H9 (cell line): Measurements from ENCODE around the gene ARL4C. TPM values are rescaled to one million over a fixed set of nuclear protein-coding genes. Genes with fewer than 3 reads are reported as not detected.

Experiments
- DNase-seq: peaks from one replicate; pipeline ENCODE4 v3.0.0-alpha.2; 2017
- H2AFZ ChIP-seq: one replicate; pipeline ENCODE4 v1.6.1; 2013; ENCODE audit warnings: mild to moderate bottlenecking, low read length, control low read depth, moderate library complexity
- H2AK5ac ChIP-seq: 2 replicates; pipeline ENCODE4 v1.6.1; 2013; ENCODE audit warnings: low read length, control low read depth, mixed read lengths; ENCODE audit not compliant: insufficient read length
- H2BK120ac ChIP-seq: one replicate; pipeline ENCODE4 v1.6.1; 2013; ENCODE audit warnings: low read depth, mild to moderate bottlenecking, low read length, control low read depth, inconsistent platforms; ENCODE audit not compliant: poor library complexity, severe bottlenecking
- H2BK12ac ChIP-seq: 2 replicates; pipeline ENCODE4 v1.6.1; 2013; ENCODE audit warnings: low read length, control low read depth, mixed read lengths, low read depth; ENCODE audit not compliant: insufficient read length
- H2BK15ac ChIP-seq: 2 replicates; pipeline ENCODE4 v1.6.1; 2013; ENCODE audit warnings: low read depth, low read length, control low read depth
- H2BK20ac ChIP-seq: one replicate; pipeline ENCODE4 v1.6.1; 2013; ENCODE audit warnings: low read depth, mild to moderate bottlenecking, low read length, control low read depth, inconsistent platforms; ENCODE audit not compliant: poor library complexity, severe bottlenecking
- H2BK5ac ChIP-seq: 2 replicates; pipeline ENCODE4 v1.6.1; 2013; ENCODE audit warnings: low read length, control low read depth, mixed read lengths; ENCODE audit not compliant: insufficient read length
- H3K14ac ChIP-seq: 2 replicates; pipeline ENCODE4 v1.6.1; 2013; ENCODE audit warnings: low read length, control low read depth; ENCODE audit not compliant: insufficient read depth
- H3K18ac ChIP-seq: 2 replicates; pipeline ENCODE4 v1.6.1; 2013; ENCODE audit warnings: low read depth, mild to moderate bottlenecking, mixed read lengths, low read length, control low read depth; ENCODE audit not compliant: insufficient read length
- H3K23ac ChIP-seq: 2 replicates; pipeline ENCODE4 v1.6.1; 2013; ENCODE audit warnings: low read length, control low read depth, mixed read lengths, low read depth; ENCODE audit not compliant: insufficient read length
- H3K23me2 ChIP-seq: 2 replicates; pipeline ENCODE4 v1.6.1; 2013; ENCODE audit warnings: low read depth, mild to moderate bottlenecking, mixed read lengths, low read length, control low read depth; ENCODE audit not compliant: insufficient read length, poor library complexity, severe bottlenecking
- H3K27ac ChIP-seq: 2 replicates; pipeline ENCODE4 v1.5.1; 2013; ENCODE audit warnings: low read length, control low read depth, mixed read lengths, low read depth; ENCODE audit not compliant: insufficient read length
- H3K27me3 ChIP-seq: 2 replicates; pipeline ENCODE4 v1.6.1; 2013; ENCODE audit warnings: low read length, control low read depth, inconsistent platforms; ENCODE audit not compliant: insufficient read depth
- H3K4ac ChIP-seq: 2 replicates; pipeline ENCODE4 v1.6.1; 2013; ENCODE audit warnings: low read depth, mild to moderate bottlenecking, control low read depth, inconsistent platforms, low read length, moderate library complexity
- H3K4me1 ChIP-seq: 2 replicates; pipeline ENCODE4 v1.6.1; 2013; ENCODE audit warnings: low read length, control low read depth, inconsistent platforms; ENCODE audit not compliant: insufficient read depth
- H3K4me2 ChIP-seq: 2 replicates; pipeline ENCODE4 v1.6.1; 2013; ENCODE audit warnings: low read length, control low read depth, mixed read lengths; ENCODE audit not compliant: insufficient read length, insufficient read depth
- H3K56ac ChIP-seq: 2 replicates; pipeline ENCODE4 v1.6.1; 2013; ENCODE audit warnings: low read depth, mild to moderate bottlenecking, mixed read lengths, low read length, control low read depth; ENCODE audit not compliant: insufficient read length
- H3K79me1 ChIP-seq: 2 replicates; pipeline ENCODE4 v1.6.1; 2013; ENCODE audit warnings: low read depth, mild to moderate bottlenecking, moderate library complexity, low read length, control low read depth, inconsistent platforms; ENCODE audit not compliant: insufficient read depth, poor library complexity, severe bottlenecking
- H3K79me2 ChIP-seq: 2 replicates; pipeline ENCODE4 v1.6.1; 2013; ENCODE audit warnings: low read length, control low read depth, inconsistent platforms; ENCODE audit not compliant: insufficient read depth
- H3K9ac ChIP-seq: 2 replicates; pipeline ENCODE4 v1.6.1; 2013; ENCODE audit warnings: low read length, control low read depth, mixed read lengths; ENCODE audit not compliant: insufficient read length; ENCODE audit errors: extremely low read depth
- H3K9me3 ChIP-seq: one replicate; pipeline ENCODE4 v1.6.1; 2013; ENCODE audit warnings: low read depth, low read length, inconsistent platforms; ENCODE audit not compliant: control insufficient read depth
- H3T11ph ChIP-seq: one replicate; pipeline ENCODE4 v1.6.1; 2013; ENCODE audit warnings: mild to moderate bottlenecking, low read length, control low read depth, inconsistent platforms
- H4K20me1 ChIP-seq: one replicate; pipeline ENCODE4 v1.6.1; 2013; ENCODE audit not compliant: control insufficient read depth, insufficient read length, insufficient read depth
- H4K5ac ChIP-seq: 2 replicates; pipeline ENCODE4 v1.6.1; 2013; ENCODE audit warnings: low read depth, mild to moderate bottlenecking, mixed read lengths, low read length, control low read depth; ENCODE audit not compliant: insufficient read length
- H4K8ac ChIP-seq: replicated peaks from 2 replicates; pipeline ENCODE4 v1.6.1; 2013; ENCODE audit warnings: low read length, control low read depth, mixed read lengths, low read depth; ENCODE audit not compliant: insufficient read length
- H4K91ac ChIP-seq: 2 replicates; pipeline ENCODE4 v1.6.1; 2013; ENCODE audit warnings: low read depth, mild to moderate bottlenecking, moderate library complexity, mixed read lengths, low read length, control low read depth; ENCODE audit not compliant: insufficient read length
- H3K27ac Mint-ChIP-seq, 3 experiments: 2 replicates in 2 of 3; 3 replicates in 1 of 3; pipeline ENCODE4 v1.8.0; 2020 to 2021; ENCODE audit warnings: mixed read lengths in 3 of 3, mild to moderate bottlenecking in 1 of 3, moderate library complexity in 1 of 3
- H3K27me3 Mint-ChIP-seq: 2 replicates; pipeline ENCODE4 v1.8.0; 2021; ENCODE audit warnings: low read depth, mild to moderate bottlenecking, moderate library complexity, mixed read lengths
- H3K36me3 Mint-ChIP-seq, 3 experiments: 2 replicates in 2 of 3; 3 replicates in 1 of 3; pipeline ENCODE4 v1.8.0; 2020 to 2021; ENCODE audit warnings: low read depth in 3 of 3, mixed read lengths in 3 of 3; ENCODE audit not compliant: insufficient read depth in 1 of 3
- H3K4me1 Mint-ChIP-seq, 2 experiments: 2 replicates each; pipeline ENCODE4 v1.8.0; 2020; ENCODE audit warnings: mixed read lengths in 2 of 2
- H3K4me3 Mint-ChIP-seq, 2 experiments: 2 replicates in 1 of 2; 3 replicates in 1 of 2; pipeline ENCODE4 v1.8.0; 2020 to 2021; ENCODE audit warnings: mild to moderate bottlenecking in 2 of 2, mixed read lengths in 2 of 2, moderate library complexity in 1 of 2
- H3K9me3 Mint-ChIP-seq, 2 experiments: 2 replicates in 1 of 2; 3 replicates in 1 of 2; pipeline ENCODE4 v1.8.0; 2020; ENCODE audit warnings: mild to moderate bottlenecking in 2 of 2, mixed read lengths in 2 of 2, moderate library complexity in 1 of 2
- WGBS: extraction: QIAGEN DNeasy Blood & Tissue Kit; methylation state at CpG from one replicate; pipeline ENCODE4 v1.1.7; 2013; ENCODE audit warnings: missing lambda C conversion rate, low lambda C conversion rate, mixed read lengths; ENCODE audit not compliant: insufficient read length; ENCODE audit errors: extremely low coverage; 5-methylcytosine and 5-hydroxymethylcytosine counted together
- total RNA-seq: library from RNA; stranded (reverse); gene quantifications from 2 replicates; pipeline ENCODE4 v1.2.1, GENCODE V29; 2021
- TF ChIP-seq, protein P1 (sequence below): fragments of 200-600 bp; sonication (generic); conservative IDR thresholded peaks from 3 replicates; pipeline ENCODE4 v1.8.0; 2021; ENCODE audit warnings: antibody characterized with exemption, mild to moderate bottlenecking

Gene ARL4C
- total RNA-seq, 1 experiment from 2014 or later = 12.0 TPM

DNA sequence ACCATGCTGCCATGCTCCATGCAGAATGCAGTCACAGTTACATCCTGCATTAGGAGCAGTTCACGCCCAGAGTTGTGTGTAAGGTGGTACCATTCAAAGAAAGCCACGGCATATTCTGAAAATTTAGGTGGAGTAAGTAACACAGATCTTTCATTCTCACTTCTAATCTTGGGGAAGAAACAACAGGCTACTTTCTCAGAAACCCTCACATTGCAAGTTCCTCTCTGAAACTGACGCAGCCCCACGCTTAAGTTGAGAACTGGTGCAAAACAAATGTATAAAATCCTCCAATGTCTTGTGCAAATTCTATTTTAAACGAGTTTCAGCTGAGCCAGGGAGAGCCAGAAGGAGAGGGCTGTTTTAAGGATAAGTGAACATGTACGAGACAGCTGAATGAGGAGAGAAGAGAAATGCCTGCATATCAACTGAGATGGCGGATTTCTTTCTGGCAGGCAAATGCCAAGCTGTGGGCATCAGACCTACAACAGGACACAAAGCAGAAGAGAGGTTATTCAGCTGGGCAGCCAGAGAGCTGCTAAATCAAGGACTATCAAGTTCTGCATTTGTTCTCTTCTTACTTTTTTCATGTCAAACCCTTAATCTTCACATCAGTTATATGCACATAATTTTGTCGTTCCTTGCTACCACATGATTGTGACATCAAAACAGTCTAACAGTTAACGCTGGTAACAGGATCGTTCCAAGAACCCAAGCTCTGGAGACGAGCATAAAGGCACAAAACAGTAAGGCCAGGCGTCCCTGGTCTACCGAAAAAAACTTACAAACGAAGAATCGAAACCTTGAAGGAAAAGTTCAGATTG, 6.4 kb downstream of the ARL4C start:
- Mint-ChIP-seq H3K4me3 (no peak overlapping the region), H3K27ac (no peak overlapping the region), H3K36me3 (no peaks in the 10 kb centered on the region; a peak in 1 of 7 replicates), H3K4me1 (peaks cover 31 to 36% of the 10 kb centered on the region in 2 experiments), H3K9me3 (no peaks in the 10 kb centered on the region), H3K27me3 (peaks cover 8% of the 10 kb centered on the region)
- no peaks in the 10 kb centered on the region for H3K79me2 ChIP-seq
- no peaks in the 10 kb centered on the region for H3K27me3 ChIP-seq
- no peaks in the 10 kb centered on the region for H3K9me3 ChIP-seq
- no peak overlapping the region for H2AK5ac ChIP-seq
- no peaks in the 10 kb centered on the region for H4K20me1 ChIP-seq
- no peak overlapping the region for H2BK15ac ChIP-seq
- H3K14ac ChIP-seq = no peak overlapping the region
- no peak overlapping the region for H3K56ac ChIP-seq
- WGBS = no CpG with 5 or more reads among the region's 15 CpGs
- no peak overlapping the region for H2BK20ac ChIP-seq
- H3K4me2 ChIP-seq = no peak overlapping the region
- no peak overlapping the region for H3K23ac ChIP-seq
- no peak overlapping the region for H2AFZ ChIP-seq
- H3K23me2 ChIP-seq = peaks cover 6% of the 10 kb centered on the region
- H3K79me1 ChIP-seq = no peaks in the 10 kb centered on the region
- no peak overlapping the region for H2BK12ac ChIP-seq
- H3K27ac ChIP-seq = no peak overlapping the region
- no peak overlapping the region for H2BK5ac ChIP-seq
- no peak overlapping the region for H3T11ph ChIP-seq
- no peak overlapping the region for H3K4ac ChIP-seq
- no peak overlapping the region for H3K9ac ChIP-seq
- no peak overlapping the region for H4K91ac ChIP-seq
- H2BK120ac ChIP-seq = no peak overlapping the region
- DNase-seq = no peak
- H3K18ac ChIP-seq = no peak overlapping the region
- no peaks in the 10 kb centered on the region; the same call in 1 of the 2 replicates for H3K4me1 ChIP-seq
- TF ChIP-seq, protein P1, sequence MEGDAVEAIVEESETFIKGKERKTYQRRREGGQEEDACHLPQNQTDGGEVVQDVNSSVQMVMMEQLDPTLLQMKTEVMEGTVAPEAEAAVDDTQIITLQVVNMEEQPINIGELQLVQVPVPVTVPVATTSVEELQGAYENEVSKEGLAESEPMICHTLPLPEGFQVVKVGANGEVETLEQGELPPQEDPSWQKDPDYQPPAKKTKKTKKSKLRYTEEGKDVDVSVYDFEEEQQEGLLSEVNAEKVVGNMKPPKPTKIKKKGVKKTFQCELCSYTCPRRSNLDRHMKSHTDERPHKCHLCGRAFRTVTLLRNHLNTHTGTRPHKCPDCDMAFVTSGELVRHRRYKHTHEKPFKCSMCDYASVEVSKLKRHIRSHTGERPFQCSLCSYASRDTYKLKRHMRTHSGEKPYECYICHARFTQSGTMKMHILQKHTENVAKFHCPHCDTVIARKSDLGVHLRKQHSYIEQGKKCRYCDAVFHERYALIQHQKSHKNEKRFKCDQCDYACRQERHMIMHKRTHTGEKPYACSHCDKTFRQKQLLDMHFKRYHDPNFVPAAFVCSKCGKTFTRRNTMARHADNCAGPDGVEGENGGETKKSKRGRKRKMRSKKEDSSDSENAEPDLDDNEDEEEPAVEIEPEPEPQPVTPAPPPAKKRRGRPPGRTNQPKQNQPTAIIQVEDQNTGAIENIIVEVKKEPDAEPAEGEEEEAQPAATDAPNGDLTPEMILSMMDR = no peak
- no peak overlapping the region for H4K5ac ChIP-seq
- no peak overlapping the region for H4K8ac ChIP-seq
